ENCODE data around the gene EIF4B.
"Not testable (repeated sequence)": the region's sequence is repeated elsewhere in the genome, so short reads cannot be mapped to it uniquely, and the experiment has no call there.

The EIF4B gene

DNA sequence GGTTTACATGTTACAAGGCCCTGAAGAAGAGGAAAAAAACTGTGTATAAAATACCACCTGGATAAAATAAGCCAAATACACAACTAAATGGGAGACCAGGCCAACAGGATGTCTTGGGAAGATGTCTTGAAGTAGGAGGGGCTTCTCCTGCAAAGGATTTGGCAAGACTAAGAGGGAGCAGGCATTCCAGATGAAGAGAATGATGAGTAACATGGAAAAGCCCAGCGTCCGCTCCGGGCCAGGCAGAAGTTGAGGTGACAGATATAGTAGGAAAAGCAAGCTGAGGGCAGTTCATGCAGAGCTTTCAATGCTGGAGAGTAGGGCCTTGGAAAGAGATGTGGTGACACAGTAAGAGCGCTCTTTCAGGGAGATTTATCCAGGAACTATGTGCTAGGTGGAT is 16.1 kb upstream of the EIF4B start:
- H3K27ac ChIP-seq (ENCODE audit: low read depth, low read length, poor library complexity, severe bottlenecking): no peak overlapping the region

DNA sequence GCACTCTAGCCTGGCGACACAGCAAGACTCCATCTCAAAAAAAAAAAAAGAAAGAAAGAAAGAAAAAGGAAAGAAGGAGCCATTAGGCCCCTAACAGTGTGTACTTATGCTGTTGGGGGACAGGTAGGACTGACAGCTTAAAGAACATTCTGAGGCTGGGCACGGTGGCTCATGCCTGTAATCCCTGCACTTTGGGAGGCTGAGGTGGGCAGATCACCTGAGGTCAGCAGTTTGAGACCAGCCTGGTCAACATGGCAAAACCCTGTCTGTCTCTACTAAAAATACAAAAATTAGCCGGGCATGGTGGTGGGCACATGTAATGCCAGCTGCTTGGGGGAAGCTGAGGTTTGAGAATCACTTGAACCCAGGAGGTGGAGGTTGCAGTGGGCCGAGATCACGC is 14.0 kb upstream of the EIF4B start:
- not testable (repeated sequence) for H3K4me3 ChIP-seq (ENCODE audit: low read depth, low read length, poor library complexity, severe bottlenecking); H3K36me3 ChIP-seq (ENCODE audit: insufficient read depth, low read length); H3K79me2 ChIP-seq (ENCODE audit: insufficient read depth, low read length); H3K27ac ChIP-seq (ENCODE audit: low read depth, low read length, poor library complexity, severe bottlenecking); H2AFZ ChIP-seq (ENCODE audit: low read length); H3K27me3 ChIP-seq (ENCODE audit: insufficient read depth, low read length); H3K9me3 ChIP-seq (ENCODE audit: low read length); H4K20me1 ChIP-seq (ENCODE audit: insufficient read depth, low read length); H3K4me2 ChIP-seq (ENCODE audit: low read length); H3K4me1 ChIP-seq (ENCODE audit: insufficient read depth, low read length, severe bottlenecking); H3K9ac ChIP-seq (ENCODE audit: low read length); H3F3A ChIP-seq (ENCODE audit: insufficient read depth, low read length); H3K9me2 ChIP-seq (ENCODE audit: low read depth, low read length)

More for the DNA sequence above, 16.1 kb upstream of the EIF4B start:
- Histone ChIP-seq H3K27me3 (ENCODE audit: insufficient read depth, low read length) (no peaks in the 10 kb centered on the region), H2AFZ (ENCODE audit: low read length) (no peak overlapping the region), H3K79me2 (ENCODE audit: insufficient read depth, low read length) (no peaks in the 10 kb centered on the region), H3K36me3 (ENCODE audit: insufficient read depth, low read length) (no peaks in the 10 kb centered on the region), H3K4me2 (ENCODE audit: low read length) (no peak overlapping the region), H3K9ac (ENCODE audit: low read length) (no peak overlapping the region), H3K9me2 (ENCODE audit: low read depth, low read length) (no peaks in the 10 kb centered on the region), H3K4me1 (ENCODE audit: insufficient read depth, low read length, severe bottlenecking) (no peaks in the 10 kb centered on the region), H3F3A (ENCODE audit: insufficient read depth, low read length) (no peaks in the 10 kb centered on the region), H3K9me3 (ENCODE audit: low read length) (no peaks in the 10 kb centered on the region), H3K4me3 (ENCODE audit: low read depth, low read length, poor library complexity, severe bottlenecking) (no peak overlapping the region), H4K20me1 (ENCODE audit: insufficient read depth, low read length) (no peaks in the 10 kb centered on the region)
- TF ChIP-seq, protein P1, sequence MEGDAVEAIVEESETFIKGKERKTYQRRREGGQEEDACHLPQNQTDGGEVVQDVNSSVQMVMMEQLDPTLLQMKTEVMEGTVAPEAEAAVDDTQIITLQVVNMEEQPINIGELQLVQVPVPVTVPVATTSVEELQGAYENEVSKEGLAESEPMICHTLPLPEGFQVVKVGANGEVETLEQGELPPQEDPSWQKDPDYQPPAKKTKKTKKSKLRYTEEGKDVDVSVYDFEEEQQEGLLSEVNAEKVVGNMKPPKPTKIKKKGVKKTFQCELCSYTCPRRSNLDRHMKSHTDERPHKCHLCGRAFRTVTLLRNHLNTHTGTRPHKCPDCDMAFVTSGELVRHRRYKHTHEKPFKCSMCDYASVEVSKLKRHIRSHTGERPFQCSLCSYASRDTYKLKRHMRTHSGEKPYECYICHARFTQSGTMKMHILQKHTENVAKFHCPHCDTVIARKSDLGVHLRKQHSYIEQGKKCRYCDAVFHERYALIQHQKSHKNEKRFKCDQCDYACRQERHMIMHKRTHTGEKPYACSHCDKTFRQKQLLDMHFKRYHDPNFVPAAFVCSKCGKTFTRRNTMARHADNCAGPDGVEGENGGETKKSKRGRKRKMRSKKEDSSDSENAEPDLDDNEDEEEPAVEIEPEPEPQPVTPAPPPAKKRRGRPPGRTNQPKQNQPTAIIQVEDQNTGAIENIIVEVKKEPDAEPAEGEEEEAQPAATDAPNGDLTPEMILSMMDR (IDR thresholded peaks at IDR 0.05; ENCODE audit: low read length): no peak
- no peak for TF ChIP-seq EZH2 (IDR thresholded peaks at IDR 0.05; ENCODE audit: borderline replicate concordance, low read length)

DNA sequence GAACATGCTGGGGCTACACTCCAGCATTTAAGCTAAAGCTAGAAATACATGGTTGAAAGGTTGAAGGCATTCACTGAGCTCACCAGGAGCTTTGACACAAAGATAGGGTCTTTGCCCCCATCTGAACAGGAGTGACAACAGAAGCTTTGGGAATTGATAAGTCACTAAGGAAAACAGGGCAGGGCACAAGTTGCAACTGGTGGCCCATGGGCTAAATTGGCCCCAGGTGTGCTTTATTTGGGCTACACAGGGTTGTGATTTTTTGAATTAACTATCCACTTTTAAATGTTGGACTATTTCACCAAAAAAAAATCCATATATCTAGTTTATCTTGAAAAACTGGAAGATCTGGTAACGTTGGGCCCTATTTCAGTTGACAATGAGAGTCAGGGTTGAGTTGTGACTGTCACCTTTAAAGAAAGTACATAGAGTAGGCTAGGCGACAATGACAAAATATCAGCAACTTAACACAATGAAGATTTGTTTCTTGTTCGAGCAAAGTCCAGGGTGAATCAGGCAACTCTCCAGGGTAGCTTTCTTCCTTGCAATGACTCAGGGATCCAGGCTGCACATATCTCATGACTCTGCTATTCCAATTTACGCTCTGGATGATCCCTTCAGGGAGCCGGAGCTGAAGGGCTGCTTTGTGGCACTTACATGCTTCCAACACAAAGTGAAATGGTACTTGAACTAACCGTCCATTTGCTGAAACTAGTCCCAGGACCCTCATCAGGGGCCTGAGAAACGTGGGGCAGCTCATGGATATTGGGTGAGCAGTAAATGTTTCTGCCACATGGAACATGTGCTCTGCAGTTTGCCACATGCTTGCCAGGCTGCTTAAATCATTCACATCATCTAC is 13.3 kb upstream of the EIF4B start:
- TF ChIP-seq, protein P1 (IDR thresholded peaks at IDR 0.05; ENCODE audit: low read length): no peak
- no peak for TF ChIP-seq EZH2 (IDR thresholded peaks at IDR 0.05; ENCODE audit: borderline replicate concordance, low read length)
- Histone ChIP-seq H3K79me2 (ENCODE audit: insufficient read depth, low read length) (no peaks in the 10 kb centered on the region), H3F3A (ENCODE audit: insufficient read depth, low read length) (no peaks in the 10 kb centered on the region), H3K27me3 (ENCODE audit: insufficient read depth, low read length) (no peaks in the 10 kb centered on the region), H3K9ac (ENCODE audit: low read length) (no peak overlapping the region), H2AFZ (ENCODE audit: low read length) (no peak overlapping the region), H3K4me3 (ENCODE audit: low read depth, low read length, poor library complexity, severe bottlenecking) (no peak overlapping the region), H3K9me2 (ENCODE audit: low read depth, low read length) (no peaks in the 10 kb centered on the region), H3K4me1 (ENCODE audit: insufficient read depth, low read length, severe bottlenecking) (no peaks in the 10 kb centered on the region), H3K27ac (ENCODE audit: low read depth, low read length, poor library complexity, severe bottlenecking) (no peak overlapping the region), H3K9me3 (ENCODE audit: low read length) (no peaks in the 10 kb centered on the region), H3K4me2 (ENCODE audit: low read length) (no peak overlapping the region), H3K36me3 (ENCODE audit: insufficient read depth, low read length) (no peaks in the 10 kb centered on the region), H4K20me1 (ENCODE audit: insufficient read depth, low read length) (no peaks in the 10 kb centered on the region)

DNA sequence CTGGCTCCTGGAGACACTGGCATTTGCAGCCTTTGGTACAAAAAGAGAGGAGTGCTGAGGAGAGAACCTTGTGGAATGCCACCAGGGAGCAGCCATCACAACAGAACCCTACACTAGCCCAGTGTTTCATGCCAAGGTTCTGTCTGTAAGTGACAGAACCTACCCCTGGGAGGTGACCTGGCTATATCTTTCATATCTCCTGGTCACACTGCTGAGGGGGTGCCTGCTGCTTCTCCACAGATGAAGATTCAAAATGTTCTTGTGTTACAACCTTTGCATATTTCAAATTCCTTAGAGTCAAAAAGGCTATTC is 12.7 kb upstream of the EIF4B start:
- no peaks in the 10 kb centered on the region for H3K9me3 ChIP-seq (ENCODE audit: low read length)
- H3K4me1 ChIP-seq (ENCODE audit: insufficient read depth, low read length, severe bottlenecking): no peaks in the 10 kb centered on the region
- H3K79me2 ChIP-seq (ENCODE audit: insufficient read depth, low read length): no peaks in the 10 kb centered on the region
- H3K27me3 ChIP-seq (ENCODE audit: insufficient read depth, low read length): no peaks in the 10 kb centered on the region
- no peak overlapping the region for H3K9ac ChIP-seq (ENCODE audit: low read length)
- no peak overlapping the region for H3K27ac ChIP-seq (ENCODE audit: low read depth, low read length, poor library complexity, severe bottlenecking)
- no peaks in the 10 kb centered on the region for H4K20me1 ChIP-seq (ENCODE audit: insufficient read depth, low read length)
- no peak overlapping the region for H3K4me2 ChIP-seq (ENCODE audit: low read length)
- no peaks in the 10 kb centered on the region for H3K36me3 ChIP-seq (ENCODE audit: insufficient read depth, low read length)
- H3K4me3 ChIP-seq (ENCODE audit: low read depth, low read length, poor library complexity, severe bottlenecking): no peak overlapping the region
- no peaks in the 10 kb centered on the region for H3F3A ChIP-seq (ENCODE audit: insufficient read depth, low read length)
- H2AFZ ChIP-seq (ENCODE audit: low read length): no peak overlapping the region
- H3K9me2 ChIP-seq (ENCODE audit: low read depth, low read length): no peaks in the 10 kb centered on the region
- TF ChIP-seq EZH2 (IDR thresholded peaks at IDR 0.05; ENCODE audit: borderline replicate concordance, low read length): no peak
- TF ChIP-seq, protein P1 (IDR thresholded peaks at IDR 0.05; ENCODE audit: low read length): no peak
